ENCODE data around the gene RAB3C. TPM values are rescaled to one million over a fixed set of nuclear protein-coding genes. Genes with fewer than 3 reads are reported as not detected.

The RAB3C gene
- total RNA-seq, 1 donor from 2014 or later = 0.45 TPM

- Mint-ChIP-seq H3K9me3 (ENCODE audit: unreplicated experiment) (no peaks in the 10 kb centered on the region), H3K27ac (ENCODE audit: unreplicated experiment) (no peak overlapping the region), H3K27me3 (ENCODE audit: low read depth, unreplicated experiment) (peaks cover 2% of the 10 kb centered on the region), H3K4me3 (ENCODE audit: unreplicated experiment) (no peak overlapping the region), H3K4me1 (ENCODE audit: low read depth, unreplicated experiment) (no peaks in the 10 kb centered on the region), H3K36me3 (ENCODE audit: low read depth, unreplicated experiment) (no peaks in the 10 kb centered on the region)
- Histone ChIP-seq H3K9me3 (ENCODE audit: insufficient read depth, low read depth, low read length) (no peaks in the 10 kb centered on the region), H3K27ac (ENCODE audit: low read depth, low read length) (no peak overlapping the region), H3K27me3 (ENCODE audit: insufficient read depth, low read length) (peaks cover 3% of the 10 kb centered on the region), H3K9ac (ENCODE audit: low read length) (no peak overlapping the region), H3K4me1 (ENCODE audit: insufficient read depth, low read length) (no peaks in the 10 kb centered on the region), H3K36me3 (ENCODE audit: insufficient read depth, low read length) (no peaks in the 10 kb centered on the region), H2AFZ (ENCODE audit: low read depth, low read length) (no peak overlapping the region), H4K20me1 (ENCODE audit: insufficient read depth, low read length) (no peaks in the 10 kb centered on the region), H3K4me3 (ENCODE audit: insufficient read depth, low read depth, low read length) (no peak overlapping the region), H3K4me2 (ENCODE audit: low read length) (no peak overlapping the region), H3K79me2 (ENCODE audit: insufficient read depth, low read length) (no peaks in the 10 kb centered on the region)
- DNase-seq (ENCODE audit: low read depth) (no peak), FAIRE-seq (no peak)
- no peak for TF ChIP-seq CTCF (IDR thresholded peaks at IDR 0.05; ENCODE audit: insufficient read depth, low read depth, low read length)
- TF ChIP-seq EZH2 (IDR thresholded peaks at IDR 0.05; ENCODE audit: insufficient read depth, low read length) = no peak
These were observed 57.1 kb downstream of the RAB3C start for GRCh38 chr5:58640011-58640410.

- no peak for TF ChIP-seq EZH2 (IDR thresholded peaks at IDR 0.05; ENCODE audit: insufficient read depth, low read length)
- no peak for TF ChIP-seq CTCF (IDR thresholded peaks at IDR 0.05; ENCODE audit: insufficient read depth, low read depth, low read length)
- DNase-seq (ENCODE audit: low read depth) (no peak), FAIRE-seq (no peak)
These were observed 58.7 kb downstream of the RAB3C start for GRCh38 chr5:58641533-58641932.

DNA sequence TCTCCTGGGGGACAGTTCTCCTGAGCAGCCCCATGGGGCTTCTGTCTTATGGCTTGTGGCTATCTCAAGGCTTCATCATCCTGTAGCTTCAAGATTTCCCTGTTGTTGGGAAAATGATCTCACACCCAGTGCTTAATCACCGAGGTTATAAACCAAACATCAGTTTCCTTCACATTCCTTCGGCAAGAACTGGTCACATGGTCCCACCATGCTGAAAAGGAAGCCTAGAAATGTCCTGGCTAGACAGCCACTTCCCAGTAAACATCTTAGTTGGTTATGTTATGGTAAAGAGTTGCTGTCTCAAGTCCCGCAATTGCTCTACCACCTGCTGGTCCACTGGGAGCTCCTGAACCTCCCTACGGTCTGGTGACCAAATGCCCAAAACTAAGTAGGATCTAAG is 66.0 kb downstream of the RAB3C start:
- no peak overlapping the region for H2AFZ ChIP-seq (ENCODE audit: low read depth, low read length)
- FAIRE-seq (no peak), DNase-seq (ENCODE audit: low read depth) (no peak)
- Mint-ChIP-seq H3K4me3 (ENCODE audit: unreplicated experiment) (no peak overlapping the region), H3K4me1 (ENCODE audit: low read depth, unreplicated experiment) (no peaks in the 10 kb centered on the region), H3K27ac (ENCODE audit: unreplicated experiment) (no peak overlapping the region), H3K27me3 (ENCODE audit: low read depth, unreplicated experiment) (no peaks in the 10 kb centered on the region), H3K9me3 (ENCODE audit: unreplicated experiment) (no peaks in the 10 kb centered on the region), H3K36me3 (ENCODE audit: low read depth, unreplicated experiment) (no peaks in the 10 kb centered on the region)
- no peak for TF ChIP-seq CTCF (IDR thresholded peaks at IDR 0.05; ENCODE audit: insufficient read depth, low read depth, low read length)
- TF ChIP-seq EZH2 (IDR thresholded peaks at IDR 0.05; ENCODE audit: insufficient read depth, low read length) = no peak
- no peaks in the 10 kb centered on the region for H3K36me3 ChIP-seq (ENCODE audit: insufficient read depth, low read length)
- no peaks in the 10 kb centered on the region for H3K79me2 ChIP-seq (ENCODE audit: insufficient read depth, low read length)
- H3K27me3 ChIP-seq (ENCODE audit: insufficient read depth, low read length) = no peaks in the 10 kb centered on the region
- no peaks in the 10 kb centered on the region for H3K4me1 ChIP-seq (ENCODE audit: insufficient read depth, low read length)
- no peak overlapping the region for H3K4me3 ChIP-seq (ENCODE audit: insufficient read depth, low read depth, low read length)
- H3K4me2 ChIP-seq (ENCODE audit: low read length) = no peak overlapping the region
- H4K20me1 ChIP-seq (ENCODE audit: insufficient read depth, low read length) = no peaks in the 10 kb centered on the region
- H3K9ac ChIP-seq (ENCODE audit: low read length) = no peak overlapping the region
- H3K27ac ChIP-seq (ENCODE audit: low read depth, low read length) = no peak overlapping the region
- H3K9me3 ChIP-seq (ENCODE audit: insufficient read depth, low read depth, low read length) = no peaks in the 10 kb centered on the region

More at GRCh38 chr5:58641533-58641932, 58.7 kb downstream of the RAB3C start:
- Mint-ChIP-seq H3K36me3 (ENCODE audit: low read depth, unreplicated experiment) (no peaks in the 10 kb centered on the region), H3K27ac (ENCODE audit: unreplicated experiment) (no peak overlapping the region), H3K27me3 (ENCODE audit: low read depth, unreplicated experiment) (no peaks in the 10 kb centered on the region), H3K4me3 (ENCODE audit: unreplicated experiment) (no peak overlapping the region), H3K9me3 (ENCODE audit: unreplicated experiment) (no peaks in the 10 kb centered on the region), H3K4me1 (ENCODE audit: low read depth, unreplicated experiment) (no peaks in the 10 kb centered on the region)
- Histone ChIP-seq H3K4me1 (ENCODE audit: insufficient read depth, low read length) (no peaks in the 10 kb centered on the region), H3K36me3 (ENCODE audit: insufficient read depth, low read length) (no peaks in the 10 kb centered on the region), H3K4me2 (ENCODE audit: low read length) (no peak overlapping the region), H3K4me3 (ENCODE audit: insufficient read depth, low read depth, low read length) (no peak overlapping the region), H3K79me2 (ENCODE audit: insufficient read depth, low read length) (no peaks in the 10 kb centered on the region), H2AFZ (ENCODE audit: low read depth, low read length) (no peak overlapping the region), H4K20me1 (ENCODE audit: insufficient read depth, low read length) (no peaks in the 10 kb centered on the region), H3K27me3 (ENCODE audit: insufficient read depth, low read length) (no peaks in the 10 kb centered on the region), H3K9ac (ENCODE audit: low read length) (no peak overlapping the region), H3K27ac (ENCODE audit: low read depth, low read length) (no peak overlapping the region), H3K9me3 (ENCODE audit: insufficient read depth, low read depth, low read length) (no peaks in the 10 kb centered on the region)
